Endothelial cell of umbilical vein (primary cell): ENCODE measurements around the gene GRPR. TPM values are rescaled to one million over a fixed set of nuclear protein-coding genes. Genes with fewer than 3 reads are reported as not detected.
A peak's percentile ranks its signal among the peaks of the same experiment; 100 is the strongest.

ENCODE experiments used
- BruUV-seq: library from RNA; stranded (reverse); fragments of 400-500 nt; replicated peaks from 2 replicates; lab custom pipeline; 2021; lab: Mats Ljungman, UMichigan
- CTCF ChIA-PET: fragments of 300-600, 350-600 bp; sonication (Branson Sonifier 250); formaldehyde crosslinking; loops from one replicate; lab custom pipeline; 2021; ENCODE audit warnings: antibody characterized with exemption, inconsistent platforms; lab: Charles Lee
- POLR2A ChIA-PET: fragments of 300-600, 350-600 bp; sonication (Branson Sonifier 250); formaldehyde crosslinking; loops from one replicate; lab custom pipeline; 2021; ENCODE audit warnings: antibody characterized with exemption, inconsistent platforms; lab: Charles Lee
- DNase-seq: peaks from one replicate; pipeline ENCODE4 v3.0.0-alpha.2; 2011; ENCODE audit warnings: low read depth, low spot score
- FAIRE-seq: peaks from 2 replicates; lab custom pipeline; 2011; peaks lifted over from hg19 to GRCh38; lab: Jason Lieb, UNC
- H2AFZ ChIP-seq: 2 replicates; pipeline ENCODE4 v1.6.0; 2012; ENCODE audit warnings: low read depth, low read length, control low read depth, inconsistent platforms
- H3K27ac ChIP-seq: 2 replicates; pipeline ENCODE4 v1.5.1; 2011; ENCODE audit warnings: low read depth, mild to moderate bottlenecking, control low read depth, low read length, moderate library complexity; ENCODE audit not compliant: insufficient read depth
- H3K27me3 ChIP-seq, 2 experiments: 2 replicates each; pipeline versions ENCODE4 v1.6.0 to v1.6.1; 2011; ENCODE audit warnings: low read length in 2 of 2, mixed read lengths in 1 of 2; ENCODE audit not compliant: control insufficient read depth in 2 of 2, insufficient read depth in 2 of 2
- H3K36me3 ChIP-seq, 2 experiments: 2 replicates in 1 of 2; 3 replicates in 1 of 2; pipeline ENCODE4 v1.5.1; 2011; ENCODE audit warnings: low read length in 2 of 2, mild to moderate bottlenecking in 1 of 2, moderate library complexity in 1 of 2; ENCODE audit not compliant: control insufficient read depth in 2 of 2, insufficient read depth in 2 of 2; ENCODE audit errors: extremely low read depth in 1 of 2
- H3K4me1 ChIP-seq: 3 replicates; pipeline ENCODE4 v1.5.1; 2011; ENCODE audit warnings: mild to moderate bottlenecking, low read length; ENCODE audit not compliant: control insufficient read depth, insufficient read depth; ENCODE audit errors: extremely low read depth
- H3K4me2 ChIP-seq: 2 replicates; pipeline ENCODE4 v1.6.1; 2011; ENCODE audit warnings: low read length, control low read depth, mixed read lengths; ENCODE audit not compliant: insufficient read depth
- H3K4me3 ChIP-seq, 3 experiments: fragments of 200-600 bp in 1 of 3; sonication (generic), shearing (Covaris generic) in 1 of 3; replicated peaks in 1 of 3; 2 replicates each; pipeline ENCODE4 v1.5.1; 2011 to 2016; ENCODE audit warnings: control low read depth in 3 of 3, low read length in 3 of 3, mild to moderate bottlenecking in 2 of 3, inconsistent platforms in 1 of 3, low read depth in 1 of 3, moderate library complexity in 1 of 3; ENCODE audit not compliant: insufficient read depth in 1 of 3
- H3K79me2 ChIP-seq: 2 replicates; pipeline ENCODE4 v1.6.0; 2012; ENCODE audit warnings: low read length, inconsistent platforms; ENCODE audit not compliant: control insufficient read depth, insufficient read depth
- H3K9ac ChIP-seq: replicated peaks from 2 replicates; pipeline ENCODE3; 2011; ENCODE audit warnings: low read length, control low read depth; ENCODE audit not compliant: insufficient read depth; ENCODE audit errors: extremely low read depth
- H3K9me1 ChIP-seq: replicated peaks from 3 replicates; pipeline ENCODE4 v1.6.0; 2011; ENCODE audit warnings: mild to moderate bottlenecking, low read length; ENCODE audit not compliant: control insufficient read depth, insufficient read depth; ENCODE audit errors: extremely low read depth
- H3K9me3 ChIP-seq: replicated peaks from 2 replicates; pipeline ENCODE4 v1.5.1; 2012; ENCODE audit warnings: low read length, inconsistent platforms; ENCODE audit not compliant: control insufficient read depth, insufficient read depth
- H4K20me1 ChIP-seq: replicated peaks from 2 replicates; pipeline ENCODE3; 2011; ENCODE audit warnings: mild to moderate bottlenecking, low read length; ENCODE audit not compliant: control insufficient read depth, insufficient read depth; ENCODE audit errors: extremely low read depth
- EZH2 ChIP-seq: IDR thresholded peaks from 2 replicates; pipeline ENCODE4 v1.6.1; 2012; ENCODE audit warnings: borderline replicate concordance, low read depth, mild to moderate bottlenecking, moderate library complexity, low read length, inconsistent platforms; ENCODE audit not compliant: severe bottlenecking
- FOS ChIP-seq: IDR thresholded peaks from 2 replicates; pipeline ENCODE4 v1.6.1; 2011; ENCODE audit warnings: mild to moderate bottlenecking, low read length, moderate library complexity, borderline replicate concordance; ENCODE audit not compliant: insufficient read depth
- GATA2 ChIP-seq: IDR thresholded peaks from 2 replicates; pipeline ENCODE4 v1.7.0; 2011; ENCODE audit warnings: low read depth, mild to moderate bottlenecking, moderate library complexity, mixed read lengths, low read length; ENCODE audit not compliant: insufficient read length, insufficient read depth
- JUN ChIP-seq: IDR thresholded peaks from 2 replicates; pipeline ENCODE4 v1.6.1; 2011; ENCODE audit warnings: borderline replicate concordance, low read depth; ENCODE audit not compliant: insufficient read length, insufficient read depth
- MYC ChIP-seq: IDR thresholded peaks from one replicate; pipeline ENCODE4 v1.6.1; 2011; ENCODE audit warnings: mild to moderate bottlenecking, low read depth, low read length
- POLR2A ChIP-seq: IDR thresholded peaks from 2 replicates; pipeline ENCODE4 v1.6.1; 2012; ENCODE audit warnings: low read depth, mild to moderate bottlenecking, control low read depth, low read length
- POLR2AphosphoS5 ChIP-seq: IDR thresholded peaks from 2 replicates; pipeline ENCODE4 v1.6.1; 2012; ENCODE audit warnings: low read depth, mild to moderate bottlenecking, control low read depth, low read length, moderate library complexity; ENCODE audit not compliant: insufficient read depth
- dilution Hi-C: fragments of 300-500 bp; cut with MboI; formaldehyde crosslinking; loops from one replicate; pipeline ENCODE4 v1.15.0; 2019; ENCODE audit warnings: low sequenced_read_pairs; ENCODE audit not compliant: extremely low pct_ligation_motif_present
- intact Hi-C: fragments of 100-400 bp; cut with micrococcal nuclease; formaldehyde crosslinking; loops from one replicate; pipeline ENCODE4 v1.10.0; 2022
- polyA plus RNA-seq, 4 experiments: library from polyadenylated mRNA; depleted of rRNA in 3 of 4; stranded (reverse) in 3 of 4; unstranded in 1 of 4; fragments of >200 nt; gene quantifications; 2 replicates each; pipeline versions ENCODE4 v1.2.1 to v1.2.3, GENCODE V29; 2011 to 2012; ENCODE audit warnings: missing spikeins in 1 of 4
- total RNA-seq: library from RNA; stranded (reverse); gene quantifications from 2 replicates; pipeline ENCODE4 v1.2.3, GENCODE V29; 2021
- TF ChIP-seq, protein P1 (sequence below), 2 donors: IDR thresholded peaks; 1 replicate in 1 of 2; 2 replicates in 1 of 2; pipeline ENCODE4 v1.5.1; 2011; ENCODE audit warnings: low read length in 2 of 2, mild to moderate bottlenecking in 2 of 2, moderate library complexity in 2 of 2, control low read depth in 1 of 2, inconsistent platforms in 1 of 2, low read depth in 1 of 2; ENCODE audit not compliant: insufficient read depth in 1 of 2; ENCODE audit errors: extremely low read depth in 1 of 2
- TF ChIP-seq, protein P2 (sequence below): IDR thresholded peaks from 2 replicates; pipeline ENCODE4 v1.6.1; 2011; ENCODE audit not compliant: insufficient read depth, insufficient read length

Gene GRPR
- total and polyA plus RNA-seq, 2 donors (not counting 3 experiments of a cell fraction or from before 2014, with no cell fraction given): 0.11 TPM; not detected in 1

DNA sequence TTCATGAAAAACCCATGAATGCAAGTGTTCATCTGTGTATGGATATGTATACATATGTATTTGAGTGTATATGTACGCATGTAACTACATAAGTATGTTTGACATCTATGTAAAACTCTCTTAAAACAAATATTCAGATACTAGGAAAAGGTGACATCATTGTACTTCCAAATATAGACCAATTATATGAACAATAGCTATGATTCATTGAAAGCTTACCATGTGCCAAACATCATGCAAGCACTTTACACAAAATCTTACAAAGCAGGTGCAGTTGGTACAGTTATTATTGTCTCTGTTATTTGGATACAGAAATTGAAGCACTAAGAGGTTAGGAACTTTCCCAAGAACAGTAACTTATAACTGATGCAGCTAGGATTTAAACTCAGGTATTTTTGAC lies 65.3 kb downstream of the GRPR start:
- DNase-seq: peak; percentile 60
- TF ChIP-seq FOS: peak; percentile 56
- TF ChIP-seq JUN: peak; percentile 84
- TF ChIP-seq EZH2: no peak
- TF ChIP-seq, protein P1, sequence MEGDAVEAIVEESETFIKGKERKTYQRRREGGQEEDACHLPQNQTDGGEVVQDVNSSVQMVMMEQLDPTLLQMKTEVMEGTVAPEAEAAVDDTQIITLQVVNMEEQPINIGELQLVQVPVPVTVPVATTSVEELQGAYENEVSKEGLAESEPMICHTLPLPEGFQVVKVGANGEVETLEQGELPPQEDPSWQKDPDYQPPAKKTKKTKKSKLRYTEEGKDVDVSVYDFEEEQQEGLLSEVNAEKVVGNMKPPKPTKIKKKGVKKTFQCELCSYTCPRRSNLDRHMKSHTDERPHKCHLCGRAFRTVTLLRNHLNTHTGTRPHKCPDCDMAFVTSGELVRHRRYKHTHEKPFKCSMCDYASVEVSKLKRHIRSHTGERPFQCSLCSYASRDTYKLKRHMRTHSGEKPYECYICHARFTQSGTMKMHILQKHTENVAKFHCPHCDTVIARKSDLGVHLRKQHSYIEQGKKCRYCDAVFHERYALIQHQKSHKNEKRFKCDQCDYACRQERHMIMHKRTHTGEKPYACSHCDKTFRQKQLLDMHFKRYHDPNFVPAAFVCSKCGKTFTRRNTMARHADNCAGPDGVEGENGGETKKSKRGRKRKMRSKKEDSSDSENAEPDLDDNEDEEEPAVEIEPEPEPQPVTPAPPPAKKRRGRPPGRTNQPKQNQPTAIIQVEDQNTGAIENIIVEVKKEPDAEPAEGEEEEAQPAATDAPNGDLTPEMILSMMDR (IDR thresholded peaks at IDR 0.05; ENCODE audit: extremely low read depth in 1 of 2, insufficient read depth in 1 of 2, low read depth in 1 of 2, low read length in 2 of 2): no peak
- TF ChIP-seq, protein P2, sequence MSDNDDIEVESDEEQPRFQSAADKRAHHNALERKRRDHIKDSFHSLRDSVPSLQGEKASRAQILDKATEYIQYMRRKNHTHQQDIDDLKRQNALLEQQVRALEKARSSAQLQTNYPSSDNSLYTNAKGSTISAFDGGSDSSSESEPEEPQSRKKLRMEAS: no peak
- no peak for TF ChIP-seq GATA2
- no peak for TF ChIP-seq POLR2A
- no peak for TF ChIP-seq POLR2AphosphoS5
- no peak for TF ChIP-seq MYC
- Histone ChIP-seq H3K9me1 (no peaks in the 10 kb centered on the region), H3K27ac (peak overlapping the region; percentile 39), H3K4me3 (no peak overlapping the region), H3K4me1 (peaks cover 31% of the 10 kb centered on the region), H4K20me1 (no peaks in the 10 kb centered on the region), H3K79me2 (no peaks in the 10 kb centered on the region), H3K9me3 (no peaks in the 10 kb centered on the region), H3K36me3 (no peaks in the 10 kb centered on the region), H3K9ac (peak overlapping the region; percentile 14), H3K4me2 (peak overlapping the region; percentile 20), H2AFZ (no peak overlapping the region), H3K27me3 (no peaks in the 10 kb centered on the region)
- ChIA-PET CTCF (interaction anchor here (1.0 kb wide), 2 partner anchors 28 to 33 kb away, joined by 3 read pairs; no protein-coding TSS in a partner anchor), POLR2A (no interaction called here)
- intact Hi-C loops: loop anchor here (10.0 kb wide), 1 partner anchor 476 kb away; no protein-coding TSS in a partner anchor
- no TSS peak for BruUV-seq
- dilution Hi-C loops: no loop called here
- peak; percentile 85 for FAIRE-seq
